ENCODE data around the gene ABCC1.

GRCh38 chr16:16013812-16014211 is 64.4 kb downstream of the ABCC1 start:
- TF ChIP-seq CTCF (IDR thresholded peaks at IDR 0.05; ENCODE audit: poor library complexity) (no peak), EZH2phosphoT487 (IDR thresholded peaks at IDR 0.05; ENCODE audit: low read depth, severe bottlenecking, unreplicated experiment) (no peak)
